ENCODE data around the gene USE1.

GRCh38 chr19:17237747-17238706 is 22.9 kb downstream of the USE1 start:
- no peak for TF ChIP-seq TAF1 (IDR thresholded peaks at IDR 0.05; ENCODE audit: borderline replicate concordance, low read depth, low read length)
- TF ChIP-seq POLR2A (IDR thresholded peaks at IDR 0.05; ENCODE audit: low read depth, low read length) = no peak
- no peak for TF ChIP-seq POLR2AphosphoS5 (IDR thresholded peaks at IDR 0.05; ENCODE audit: low read depth, low read length)

Measured in GM12892 (cell line).